ENCODE results near the gene IL22RA1.

GRCh38 chr1:24094554-24094953 lies 48.4 kb downstream of the IL22RA1 start:
- no peak for TF ChIP-seq CTCF (conservative IDR thresholded peaks at IDR 0.05)
- no peak for TF ChIP-seq ZFX (IDR thresholded peaks at IDR 0.05)

Measured in C4-2B (cell line).